HG03095 (cell line): ENCODE results near the gene ATCAY.
"Not testable (repeated sequence)": the region's sequence is repeated elsewhere in the genome, so short reads cannot be mapped to it uniquely, and the experiment has no call there.

Experiments used
- ATAC-seq: cut with Tn5 transposase; IDR thresholded peaks from one replicate; pipeline ENCODE4 v1.9.1; 2021; ENCODE audit warnings: moderate library complexity; ENCODE audit not compliant: unreplicated experiment

The ATCAY gene

DNA sequence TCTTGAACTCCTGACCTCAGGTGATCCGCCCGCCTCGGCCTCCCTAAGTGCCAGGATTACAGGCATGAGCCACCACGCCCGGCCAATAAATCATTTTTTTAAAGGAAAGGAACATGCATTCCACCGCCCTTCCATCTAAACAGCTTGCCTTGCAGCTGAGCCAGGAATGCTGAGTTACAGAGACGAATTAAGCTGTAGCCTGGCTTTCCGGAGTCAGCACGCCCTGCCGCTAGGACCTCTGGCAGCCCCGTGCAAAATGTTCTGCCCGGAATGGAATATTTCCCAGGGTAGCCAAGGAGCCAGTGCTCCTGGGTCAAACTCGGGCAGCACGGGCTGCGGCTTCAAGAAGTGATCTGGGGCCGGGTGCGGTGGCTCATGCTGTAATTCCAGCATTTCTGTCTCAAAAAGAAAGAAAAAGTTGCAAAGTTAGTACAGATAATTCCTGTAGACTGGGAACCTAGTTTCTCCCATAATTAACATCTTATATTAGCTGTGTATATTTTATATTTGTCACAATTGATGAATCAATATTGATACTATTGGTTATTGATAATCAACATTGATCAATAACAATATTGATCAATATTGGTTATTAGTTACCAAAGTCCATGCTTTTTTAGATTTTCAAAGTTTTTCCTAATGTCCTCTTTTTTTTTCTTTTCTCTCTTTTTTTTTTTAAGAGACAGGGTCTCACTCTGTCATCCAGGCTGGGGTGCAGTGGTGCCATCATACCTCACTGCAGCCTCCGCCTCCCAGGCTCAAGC is 19.2 kb downstream of the ATCAY start:
- no peak for ATAC-seq

GRCh38 chr19:3902317-3902973 is 22.0 kb downstream of the ATCAY start:
- ATAC-seq, result no peak

DNA sequence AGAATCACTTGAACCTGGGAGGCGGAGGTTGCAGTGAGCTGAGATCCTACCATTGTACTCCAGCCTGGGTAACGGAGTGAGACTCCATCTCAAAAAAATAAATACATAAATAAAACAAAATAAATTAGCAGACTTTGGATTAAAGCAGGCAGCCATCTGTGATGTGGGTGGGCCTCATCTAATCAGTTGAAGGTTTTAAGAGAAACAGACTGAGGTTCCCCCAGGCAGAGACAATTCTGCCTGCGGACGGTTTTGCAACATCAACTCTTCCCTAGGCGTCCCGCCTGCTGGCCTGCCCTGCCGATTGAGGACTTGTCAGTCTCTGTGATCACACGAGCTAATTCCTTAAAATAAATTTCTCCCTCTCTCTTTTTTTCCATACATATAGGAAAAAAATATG is 23.7 kb downstream of the ATCAY start:
- ATAC-seq, result no peak

DNA sequence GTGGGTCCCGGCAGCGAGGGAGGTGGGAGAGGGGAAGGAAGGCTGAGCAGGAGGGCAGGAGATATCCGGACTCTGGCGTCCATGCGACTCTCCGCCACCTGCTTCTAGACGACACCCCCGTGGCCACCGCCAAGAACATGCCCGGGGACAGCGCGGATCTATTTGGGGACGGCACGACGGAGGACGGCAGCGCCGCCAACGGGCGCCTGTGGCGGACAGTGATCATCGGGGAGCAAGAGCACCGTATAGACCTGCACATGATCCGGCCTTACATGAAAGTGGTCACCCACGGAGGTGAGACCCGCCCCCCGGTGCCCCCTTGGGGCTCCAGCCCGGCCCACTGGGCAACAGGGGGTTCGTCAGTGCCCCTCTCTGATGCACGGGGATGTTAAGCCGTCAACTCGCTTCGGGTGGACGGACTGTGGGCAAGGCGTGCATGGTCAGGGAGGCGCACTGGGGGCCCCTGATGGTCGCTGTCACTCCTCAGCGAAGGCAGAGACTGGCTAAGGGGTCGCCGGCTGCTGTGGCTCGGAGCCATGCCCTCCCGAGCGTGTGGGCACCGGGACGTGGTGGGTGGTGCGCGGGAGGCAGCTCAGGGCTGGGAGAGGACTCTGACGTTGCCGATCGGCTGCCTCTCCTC is 27.3 kb downstream of the ATCAY start:
- ATAC-seq, result no peak

DNA sequence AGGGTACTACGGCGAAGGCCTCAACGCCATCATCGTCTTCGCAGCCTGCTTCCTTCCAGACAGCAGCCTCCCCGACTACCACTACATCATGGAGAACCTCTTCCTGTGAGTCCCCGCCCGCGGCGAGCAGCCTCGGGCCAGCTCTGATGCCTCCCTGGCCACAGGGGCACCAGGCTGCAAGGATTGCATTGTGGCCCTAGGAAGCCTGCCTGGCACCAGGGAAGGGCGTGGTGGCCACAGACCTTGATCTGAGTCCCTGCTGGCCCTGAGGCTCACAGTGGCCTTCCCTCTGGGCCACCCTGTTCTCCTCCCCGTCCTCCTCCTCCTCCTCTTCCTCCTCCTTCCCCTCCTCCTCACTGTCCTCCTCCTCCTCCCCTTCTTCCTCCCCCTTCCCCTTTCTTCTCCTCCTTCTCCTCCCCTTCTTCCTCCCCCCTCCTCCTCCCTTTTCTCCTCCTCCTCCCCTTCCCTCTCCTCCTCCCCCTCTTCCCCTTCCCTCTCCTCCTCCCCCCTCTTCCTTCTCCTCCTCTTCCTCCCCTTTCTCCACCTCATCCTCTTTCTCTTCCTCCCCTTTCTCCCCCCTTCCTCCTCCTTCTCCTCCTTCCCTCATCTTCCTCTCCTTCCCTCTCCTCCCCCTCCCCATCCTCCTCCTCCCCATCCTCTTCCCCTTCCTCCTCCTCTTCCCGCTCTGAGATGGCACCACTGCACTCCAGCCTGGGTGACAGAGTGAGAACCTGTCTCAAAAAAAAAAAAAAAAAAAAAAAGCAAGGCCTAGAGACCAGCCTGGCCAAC is 28.0 kb downstream of the ATCAY start:
- ATAC-seq, result no peak

GRCh38 chr19:3910105-3910504 is 29.6 kb downstream of the ATCAY start:
- no peak for ATAC-seq

DNA sequence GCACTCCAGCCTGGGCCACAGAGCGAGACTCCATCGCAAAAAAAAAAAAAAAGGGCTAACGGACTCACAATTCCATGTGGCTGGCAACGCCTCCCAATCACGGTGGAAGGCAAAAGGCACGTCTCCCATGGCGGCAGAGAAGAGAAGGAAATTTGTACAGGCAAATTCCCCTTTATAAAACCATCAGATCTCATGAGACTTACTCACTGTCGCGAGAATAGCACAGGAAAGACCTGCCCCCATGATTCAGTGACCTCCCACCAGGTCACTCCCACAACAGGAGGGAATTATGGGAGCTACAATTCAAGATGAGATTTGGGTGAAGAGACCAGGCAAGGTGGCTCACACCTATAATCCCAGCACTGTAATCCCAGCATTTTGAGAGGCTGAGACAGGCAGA is 33.7 kb downstream of the ATCAY start:
- no peak for ATAC-seq

DNA sequence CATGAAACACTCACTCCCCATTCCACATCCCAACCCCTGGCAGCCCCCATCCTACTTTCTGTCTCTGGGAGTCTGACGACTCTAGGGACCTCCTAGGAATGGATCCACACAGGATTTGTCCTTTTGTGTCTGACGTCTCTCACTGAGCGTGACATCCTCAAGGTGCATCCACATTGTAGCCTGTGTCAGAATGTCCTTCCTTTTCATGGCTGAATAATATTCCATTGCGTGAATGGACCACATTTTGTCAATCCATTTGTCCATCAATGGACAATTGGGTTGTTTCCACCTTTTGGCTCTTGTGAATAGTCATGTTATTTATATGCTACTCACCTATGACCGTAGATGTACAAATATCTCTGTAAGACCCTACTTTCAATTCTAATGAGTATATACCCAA is 35.5 kb downstream of the ATCAY start:
- no peak for ATAC-seq

DNA sequence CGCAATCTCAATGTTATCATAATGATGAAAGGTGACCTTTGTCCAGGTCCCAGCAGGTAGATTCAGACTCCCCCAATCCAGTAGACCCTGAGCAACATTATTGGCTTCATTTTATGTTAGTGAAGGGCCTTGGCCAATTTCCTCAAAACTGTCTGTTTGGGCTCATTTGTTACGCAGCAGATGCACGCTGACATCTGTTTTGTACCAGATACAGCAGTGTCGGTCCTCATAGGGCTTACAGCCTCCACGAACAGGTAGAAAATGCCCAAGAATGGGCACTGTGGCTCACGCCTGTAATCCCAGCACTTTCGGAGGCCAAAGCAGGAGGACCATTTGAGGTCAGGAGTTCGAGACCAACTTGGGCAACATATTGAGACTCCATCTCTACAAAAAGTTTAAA is 39.3 kb downstream of the ATCAY start:
- ATAC-seq, result no peak

DNA sequence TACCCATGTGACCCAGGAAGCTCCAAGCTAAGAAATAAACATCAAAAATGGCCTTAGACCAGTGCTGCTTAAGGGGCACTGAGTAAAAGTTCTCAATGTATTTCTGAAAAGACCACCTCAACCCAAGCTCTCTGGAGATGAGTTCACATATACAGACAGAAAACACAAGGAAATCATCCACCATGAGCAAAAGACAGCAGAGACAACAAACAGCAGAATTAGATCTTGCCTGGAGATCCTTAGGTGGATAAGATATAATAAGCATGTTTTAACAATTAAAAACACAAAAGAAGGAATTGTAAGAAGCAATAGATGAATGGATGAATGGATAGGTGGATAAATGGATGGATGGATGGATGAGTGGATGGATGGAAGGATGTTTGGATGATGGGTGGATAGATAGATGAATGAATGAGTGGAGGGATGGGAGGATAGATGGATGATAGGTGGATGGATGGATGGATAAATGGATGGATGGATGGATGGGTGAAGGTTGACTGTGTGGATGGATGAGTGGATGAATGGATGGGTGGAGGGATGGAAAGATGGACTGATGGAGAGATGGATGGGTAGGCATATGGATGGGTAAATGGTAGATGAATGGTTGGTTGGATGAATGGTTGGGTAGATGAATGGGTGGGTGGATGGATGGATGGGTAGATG is 42.7 kb downstream of the ATCAY start:
- no peak for ATAC-seq

DNA sequence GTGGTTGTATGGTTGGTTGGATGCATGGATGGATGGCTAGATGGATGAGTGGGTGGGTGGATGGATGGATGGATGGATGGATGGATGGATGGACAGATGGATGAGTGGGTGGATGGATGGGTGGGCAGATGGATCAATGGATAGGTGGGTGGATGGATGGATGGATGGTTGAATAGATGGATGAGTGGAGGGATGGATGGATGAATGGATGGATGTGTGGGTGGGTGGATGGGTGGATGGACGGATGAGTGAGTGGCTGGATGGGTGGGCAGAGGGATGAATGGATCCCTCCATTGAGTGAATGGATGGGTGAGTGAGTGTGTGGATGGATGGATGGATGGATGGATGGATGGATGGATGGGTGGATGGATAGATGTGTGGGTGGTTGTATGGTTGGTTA is 43.4 kb downstream of the ATCAY start:
- no peak for ATAC-seq

- no peak for ATAC-seq
These were observed 50.6 kb downstream of the ATCAY start for GRCh38 chr19:3931041-3931440.

DNA sequence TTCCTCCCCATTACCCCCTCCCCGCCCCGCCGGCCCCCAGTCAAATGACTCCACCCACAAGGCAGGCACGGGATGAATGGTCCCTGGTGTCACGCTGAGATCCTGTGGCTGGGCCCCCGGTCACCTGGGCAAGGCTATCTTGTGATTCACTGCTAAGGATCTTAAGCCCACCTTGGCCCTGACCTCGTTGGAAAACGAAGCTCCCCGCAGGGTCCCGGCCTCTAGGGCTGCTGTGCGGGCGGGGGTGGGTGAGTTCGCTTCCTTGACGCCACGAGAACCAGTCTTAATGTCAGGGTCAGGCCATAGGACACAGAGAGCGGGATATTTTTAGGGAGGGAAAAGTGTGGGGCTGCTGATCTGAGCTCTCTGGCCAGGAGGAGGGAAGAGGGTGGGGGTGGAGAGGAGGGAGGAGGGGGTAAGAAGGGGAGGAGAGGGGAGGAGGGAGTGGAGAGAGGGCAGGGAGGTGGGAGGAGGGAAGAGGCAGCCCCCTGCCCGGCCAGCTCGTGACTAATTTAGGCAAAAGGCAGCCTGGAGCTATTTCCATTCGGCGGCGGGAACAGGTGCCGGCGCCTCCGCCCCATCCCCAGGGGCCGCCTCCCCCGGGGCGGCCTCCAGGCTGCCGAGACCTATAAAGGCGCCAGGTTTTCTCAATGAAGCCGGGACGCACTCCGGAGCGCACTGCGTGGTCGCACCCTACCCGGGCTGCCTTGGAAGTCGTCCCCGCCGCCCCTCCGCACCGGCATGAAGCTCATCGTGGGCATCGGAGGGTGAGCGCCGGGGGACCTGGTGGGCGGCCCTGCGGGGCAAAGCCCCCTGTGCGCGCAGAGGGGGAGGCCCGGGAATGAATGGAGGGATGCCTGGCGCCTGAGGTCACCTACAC is 52.7 kb downstream of the ATCAY start, which contains the start of gene NMRK2:
TSS of gene NMRK2 (plus strand) at position 139 of the 880 bp plus-strand sequence. CDS start at position 742, 603 bp downstream.
- no peak for ATAC-seq

- no peak for ATAC-seq
These were observed 56.3 kb downstream of the ATCAY start for GRCh38 chr19:3936506-3937442.

DNA sequence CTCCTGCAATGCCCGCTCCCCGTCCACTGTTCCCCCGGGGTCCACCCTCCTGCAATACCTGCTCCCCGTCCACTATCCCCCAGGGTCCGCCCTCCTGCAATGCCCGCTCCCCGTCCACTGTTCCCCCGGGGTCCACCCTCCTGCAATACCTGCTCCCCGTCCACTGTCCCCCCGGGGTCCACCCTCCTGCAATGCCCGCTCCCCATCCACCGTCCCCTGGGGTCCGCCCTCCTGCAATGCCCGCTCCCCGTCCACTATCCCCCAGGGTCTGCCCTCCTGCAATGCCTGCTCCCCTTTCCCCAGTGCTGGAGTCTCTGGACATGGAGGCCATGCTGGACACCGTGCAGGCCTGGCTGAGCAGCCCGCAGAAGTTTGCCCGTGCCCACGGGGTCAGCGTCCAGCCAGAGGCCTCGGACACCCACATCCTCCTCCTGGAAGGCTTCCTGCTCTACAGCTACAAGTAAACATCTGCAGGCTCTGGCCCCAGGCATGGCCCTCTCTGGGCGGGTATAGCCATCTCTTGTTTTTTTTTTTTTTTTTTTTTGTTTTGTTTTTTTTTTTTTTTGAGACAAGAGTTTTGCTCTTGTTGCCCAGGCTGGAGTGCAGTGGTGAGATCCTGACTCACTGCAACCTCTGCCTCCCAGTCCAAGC is 57.9 kb downstream of the ATCAY start:
- not testable (repeated sequence) for ATAC-seq

DNA sequence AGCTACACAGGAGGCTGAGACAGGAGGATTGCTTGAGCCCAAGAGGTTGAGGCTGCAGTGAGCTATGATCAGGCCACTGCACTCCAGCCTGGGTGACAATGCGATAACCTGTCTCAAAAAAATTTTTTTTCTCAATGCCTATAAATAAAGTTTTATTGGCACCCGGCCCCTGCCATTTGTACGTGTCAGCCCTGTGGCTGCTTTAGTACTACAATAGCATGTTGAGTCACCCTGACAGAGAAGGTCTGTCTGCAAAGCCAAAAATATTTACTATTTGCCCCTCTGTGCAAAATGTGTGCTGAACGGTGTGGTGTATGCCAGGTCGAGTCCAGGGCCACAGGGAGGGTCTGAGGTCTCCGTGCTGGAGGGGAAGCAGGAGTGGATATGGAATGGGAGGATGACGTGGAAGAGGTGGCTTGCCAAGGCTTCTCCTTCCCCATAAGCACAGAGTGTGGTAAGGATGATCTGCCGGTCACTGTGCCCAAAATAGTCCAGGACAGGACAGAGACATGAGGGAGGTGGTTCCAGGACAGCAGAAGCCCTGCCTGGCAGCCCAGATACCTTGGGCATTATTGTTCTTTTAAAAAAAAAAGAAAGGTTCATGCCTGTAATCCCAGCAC is 62.4 kb downstream of the ATCAY start:
- ATAC-seq, result no peak

DNA sequence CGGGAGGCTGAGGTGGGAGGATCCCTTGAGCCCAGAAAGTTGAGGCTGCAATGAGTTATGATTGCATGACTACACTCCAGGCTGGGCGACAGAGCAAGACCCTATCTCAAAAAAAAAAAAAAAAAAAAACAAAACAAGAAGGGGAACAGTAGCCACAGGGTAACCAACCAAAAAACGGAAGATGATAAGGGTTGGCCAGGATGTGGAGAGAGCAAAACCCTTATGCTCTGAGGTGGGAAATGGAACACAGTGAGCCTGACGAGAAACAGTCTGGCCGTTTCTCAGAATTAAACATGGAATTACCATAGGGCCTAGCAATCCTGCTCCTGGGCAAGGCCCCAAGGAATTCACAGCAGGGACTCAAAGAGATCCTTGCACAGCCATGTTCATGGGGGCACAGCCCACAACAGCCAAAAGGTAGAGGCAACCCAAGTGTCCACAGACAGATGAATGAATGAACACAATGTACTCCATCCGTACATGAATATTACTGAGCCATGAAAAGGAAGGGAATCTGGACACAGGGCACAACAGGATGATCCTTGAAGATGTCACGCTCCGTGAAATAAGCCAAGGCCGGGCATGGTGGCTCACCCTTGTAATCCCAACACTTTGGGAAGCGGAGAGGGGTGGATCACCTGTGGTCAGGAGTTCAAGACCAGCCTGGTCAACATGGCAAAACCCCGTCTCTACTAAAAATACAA is 63.7 kb downstream of the ATCAY start:
- ATAC-seq, result no peak
